WERI-Rb-1 (cell line): ENCODE data around the gene CELF2.

Experiments used
- DNase-seq: peaks from one replicate; pipeline ENCODE4 v3.0.0-alpha.2; 2020
- H3K27ac ChIP-seq: fragments of 250-450 bp; sonication (Bioruptor Pico); 2 replicates; pipeline ENCODE4 v1.5.1; 2020; ENCODE audit warnings: mild to moderate bottlenecking, moderate library complexity
- H3K27me3 ChIP-seq: fragments of 250-450 bp; sonication (Bioruptor Pico); 2 replicates; pipeline ENCODE4 v1.5.1; 2021; ENCODE audit warnings: mild to moderate bottlenecking, low read depth, moderate library complexity; ENCODE audit not compliant: insufficient read depth, severe bottlenecking
- H3K36me3 ChIP-seq: fragments of 250-450 bp; sonication (Bioruptor Pico); 2 replicates; pipeline ENCODE4 v1.5.1; 2020; ENCODE audit warnings: mild to moderate bottlenecking, moderate library complexity
- H3K4me3 ChIP-seq: 2 replicates; pipeline ENCODE4 v1.5.1; 2011; ENCODE audit warnings: low read depth, mild to moderate bottlenecking, control low read depth, low read length
- H3K9me3 ChIP-seq: fragments of 250-450 bp; sonication (Bioruptor Pico); 2 replicates; pipeline ENCODE4 v1.5.1; 2021; ENCODE audit warnings: mild to moderate bottlenecking, moderate library complexity; ENCODE audit not compliant: severe bottlenecking
- CTCF ChIP-seq: IDR thresholded peaks from 2 replicates; pipeline ENCODE4 v1.5.1; 2011; ENCODE audit warnings: low read depth, mild to moderate bottlenecking, control low read depth, inconsistent platforms, low read length

The CELF2 gene

GRCh38 chr10:11057994-11058393 is 40.3 kb downstream of the CELF2 start:
- Histone ChIP-seq H3K9me3 (no peaks in the 10 kb centered on the region), H3K4me3 (no peak overlapping the region), H3K36me3 (no peaks in the 10 kb centered on the region), H3K27me3 (no peaks in the 10 kb centered on the region), H3K27ac (no peak overlapping the region)
- no peak for DNase-seq
- TF ChIP-seq CTCF, result no peak

- no peaks in the 10 kb centered on the region for H3K9me3 ChIP-seq
- no peak overlapping the region for H3K27ac ChIP-seq
- DNase-seq, result no peak
- no peak overlapping the region for H3K4me3 ChIP-seq
- no peaks in the 10 kb centered on the region for H3K36me3 ChIP-seq
- no peaks in the 10 kb centered on the region for H3K27me3 ChIP-seq
- TF ChIP-seq CTCF, result no peak
Measured at GRCh38 chr10:11058965-11059364, 41.3 kb downstream of the CELF2 start.

DNA sequence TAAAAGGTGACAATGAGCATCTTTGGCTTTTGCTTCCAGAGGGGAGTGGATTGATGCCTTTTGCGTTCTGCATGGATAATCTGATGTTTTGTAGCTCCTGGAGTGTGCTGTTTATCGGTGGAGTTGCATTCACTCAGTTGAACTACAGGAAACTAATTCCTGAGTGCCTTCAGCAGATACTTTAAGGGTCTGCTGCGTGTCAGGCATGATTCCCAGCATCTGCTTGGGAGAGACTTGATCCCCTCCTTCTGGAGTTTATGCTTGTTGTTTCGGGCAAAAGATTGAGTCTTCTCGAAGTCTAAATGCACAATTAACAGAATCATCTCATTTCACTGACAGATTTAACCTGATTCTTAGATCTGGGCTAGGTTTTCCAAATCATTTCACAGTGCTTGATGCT is 46.2 kb downstream of the CELF2 start:
- H3K9me3 ChIP-seq, result no peaks in the 10 kb centered on the region
- H3K27ac ChIP-seq, result no peak overlapping the region
- H3K36me3 ChIP-seq, result no peaks in the 10 kb centered on the region
- H3K27me3 ChIP-seq, result no peaks in the 10 kb centered on the region
- DNase-seq, result no peak
- H3K4me3 ChIP-seq, result no peak overlapping the region
- TF ChIP-seq CTCF, result no peak

GRCh38 chr10:11064832-11065231 is 47.2 kb downstream of the CELF2 start:
- Histone ChIP-seq H3K36me3 (no peaks in the 10 kb centered on the region), H3K27ac (no peak overlapping the region), H3K4me3 (no peak overlapping the region), H3K27me3 (no peaks in the 10 kb centered on the region), H3K9me3 (no peaks in the 10 kb centered on the region)
- TF ChIP-seq CTCF, result no peak
- no peak for DNase-seq

GRCh38 chr10:11065567-11065966 is 47.9 kb downstream of the CELF2 start:
- no peak for TF ChIP-seq CTCF
- no peak for DNase-seq
- no peaks in the 10 kb centered on the region for H3K27me3 ChIP-seq
- H3K27ac ChIP-seq, result no peak overlapping the region
- no peak overlapping the region for H3K4me3 ChIP-seq
- no peaks in the 10 kb centered on the region for H3K9me3 ChIP-seq
- no peaks in the 10 kb centered on the region for H3K36me3 ChIP-seq

DNA sequence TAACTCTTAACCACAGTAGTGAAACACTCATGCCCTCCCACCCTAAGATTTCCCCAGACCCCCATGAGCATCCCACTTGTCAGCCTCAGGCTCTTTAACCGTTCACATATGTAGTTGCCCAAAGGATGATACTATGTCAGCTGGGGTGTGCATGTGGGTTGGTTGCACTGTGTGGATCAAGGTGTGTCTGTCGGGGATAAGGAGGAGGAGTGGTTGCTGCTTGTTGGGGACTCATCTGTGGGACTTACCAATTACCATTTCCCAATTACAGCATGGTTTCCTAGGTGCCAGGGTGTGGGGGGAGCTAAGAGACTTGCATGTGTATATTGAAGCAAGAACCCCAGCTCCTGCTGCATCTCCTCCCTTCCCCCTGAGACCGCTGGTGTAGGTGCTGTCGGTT is 48.8 kb downstream of the CELF2 start:
- no peaks in the 10 kb centered on the region for H3K36me3 ChIP-seq
- no peak for DNase-seq
- TF ChIP-seq CTCF, result no peak

More for the DNA sequence above, 48.8 kb downstream of the CELF2 start:
- H3K27me3 ChIP-seq, result no peaks in the 10 kb centered on the region
- no peak overlapping the region for H3K27ac ChIP-seq
- no peaks in the 10 kb centered on the region for H3K9me3 ChIP-seq
- no peak overlapping the region for H3K4me3 ChIP-seq
